K562 (cell line): ENCODE results near the gene GAB2. TPM values are rescaled to one million over a fixed set of nuclear protein-coding genes. Genes with fewer than 3 reads are reported as not detected.

Source experiments
- ATAC-seq: fragments of 200-7000 bp; cut with Tn5 transposase; 3 replicates; pipeline ENCODE4 v1.9.1; 2020; ENCODE audit warnings: moderate library complexity
- BruUV-seq: library from RNA; stranded (reverse); fragments of 400-500 nt; replicated peaks from 2 replicates; lab custom pipeline; 2021; lab: Mats Ljungman, UMichigan
- CTCF ChIA-PET: fragments of 300-600 bp; formaldehyde crosslinking; extraction: SDS; loops from one replicate; lab custom pipeline; 2021; ENCODE audit warnings: low intra/inter-chr PET ratio; lab: Yijun Ruan, JAX
- POLR2A ChIA-PET: fragments of 300-600, 350-650 bp; sonication (Branson Sonifier 250); formaldehyde crosslinking; extraction: SDS; loops from one replicate; lab custom pipeline; 2021; ENCODE audit warnings: antibody characterized with exemption, inconsistent platforms; lab: Yijun Ruan, JAX
- DNase-seq, 4 experiments: peaks; one replicate each; pipeline versions ENCODE4 v3.0.0 to v3.0.0-alpha.2; 2011 to 2018; ENCODE audit warnings: low spot score in 3 of 4, mixed read lengths in 3 of 4; ENCODE audit errors: extremely low read depth in 1 of 4
- FAIRE-seq: peaks from 2 replicates; lab custom pipeline; 2011; peaks lifted over from hg19 to GRCh38; lab: Jason Lieb, UNC
- H2AFZ ChIP-seq: 2 replicates; pipeline ENCODE4 v1.6.0; 2011; ENCODE audit warnings: low read depth, low read length, control low read depth, inconsistent platforms
- H3K27ac ChIP-seq: fragments of 200-600 bp; 3 replicates; pipeline ENCODE4 v1.8.0; 2011; ENCODE audit warnings: low read depth, mild to moderate bottlenecking, control low read depth, inconsistent platforms, low read length, moderate library complexity, mixed read lengths; ENCODE audit errors: extremely low read depth
- H3K27me3 ChIP-seq, 2 experiments: fragments of 300-600 bp in 1 of 2; 2 replicates in 1 of 2; 3 replicates in 1 of 2; pipeline versions ENCODE4 v1.6.0 to v1.8.0; 2011; ENCODE audit warnings: inconsistent platforms in 2 of 2, low read length in 2 of 2, mild to moderate bottlenecking in 1 of 2, mixed read lengths in 1 of 2, moderate library complexity in 1 of 2; ENCODE audit not compliant: control insufficient read depth in 2 of 2, insufficient read depth in 2 of 2
- H3K36me3 ChIP-seq: fragments of 300-600 bp; 3 replicates; pipeline ENCODE4 v1.8.0; 2011; ENCODE audit warnings: mild to moderate bottlenecking, low read length, inconsistent platforms; ENCODE audit not compliant: control insufficient read depth, insufficient read depth
- H3K4me1 ChIP-seq, 2 experiments: fragments of 200-600 bp in 1 of 2; replicated peaks in 1 of 2; 2 replicates in 1 of 2; 3 replicates in 1 of 2; pipeline versions ENCODE4 v1.5.1 to v1.8.0; 2011; ENCODE audit warnings: inconsistent platforms in 2 of 2, low read length in 2 of 2, mild to moderate bottlenecking in 1 of 2, mixed read lengths in 1 of 2, moderate library complexity in 1 of 2; ENCODE audit not compliant: control insufficient read depth in 2 of 2, insufficient read depth in 2 of 2
- H3K4me2 ChIP-seq: 2 replicates; pipeline ENCODE4 v1.6.1; 2011; ENCODE audit warnings: low read length, control low read depth, inconsistent platforms, mixed read lengths; ENCODE audit not compliant: insufficient read depth
- H3K4me3 ChIP-seq: fragments of 200-600 bp; sonication (generic), shearing (Covaris generic); 2 replicates; pipeline ENCODE4 v1.5.1; 2016; ENCODE audit warnings: control low read depth, inconsistent platforms
- H3K79me2 ChIP-seq: fragments of 200-600 bp; 3 replicates; pipeline ENCODE4 v1.8.0; 2011; ENCODE audit warnings: low read length, inconsistent platforms; ENCODE audit not compliant: control insufficient read depth, insufficient read depth
- H3K9ac ChIP-seq, 2 experiments: 2 replicates each; pipeline versions ENCODE4 v1.6.0 to v1.6.1; 2011; ENCODE audit warnings: low read depth in 2 of 2, low read length in 2 of 2, control low read depth in 1 of 2, inconsistent platforms in 1 of 2, mild to moderate bottlenecking in 1 of 2, mixed read lengths in 1 of 2; ENCODE audit not compliant: insufficient read depth in 1 of 2
- H3K9me1 ChIP-seq: one replicate; pipeline ENCODE4 v1.6.0; 2011; ENCODE audit warnings: inconsistent platforms, mild to moderate bottlenecking, low read length, moderate library complexity; ENCODE audit not compliant: control insufficient read depth, insufficient read depth
- H3K9me3 ChIP-seq: replicated peaks from 2 replicates; pipeline ENCODE4 v1.5.1; 2011; ENCODE audit warnings: low read depth, low read length, inconsistent platforms; ENCODE audit not compliant: control insufficient read depth, insufficient read depth
- H4K20me1 ChIP-seq: replicated peaks from 2 replicates; pipeline ENCODE4 v1.6.1; 2011; ENCODE audit warnings: low read length, inconsistent platforms, mixed read lengths; ENCODE audit not compliant: control insufficient read depth, insufficient read depth
- ARID3A ChIP-seq: IDR thresholded peaks from 2 replicates; pipeline ENCODE4 v1.6.1; 2012; ENCODE audit warnings: low read depth, low read length, improper control_type of control experiment, borderline replicate concordance
- FOXK1 ChIP-seq: sonication (generic); formaldehyde crosslinking; IDR thresholded peaks from 2 replicates; pipeline ENCODE4 v1.8.0; 2022; ENCODE audit warnings: missing genetic modification reagents, mild to moderate bottlenecking, borderline replicate concordance
- JUN ChIP-seq, 2 experiments: sonication (generic) in 1 of 2; formaldehyde crosslinking in 1 of 2; IDR thresholded peaks; 2 replicates each; pipeline versions ENCODE4 v1.6.1 to v1.8.0; 2012 to 2022; ENCODE audit warnings: borderline replicate concordance in 2 of 2, mild to moderate bottlenecking in 2 of 2, improper control_type of control experiment in 1 of 2, low read depth in 1 of 2, low read length in 1 of 2, missing genetic modification reagents in 1 of 2
- MEIS2 ChIP-seq: fragments of 450-650 bp; IDR thresholded peaks from 2 replicates; pipeline ENCODE4 v1.6.1; 2014; ENCODE audit warnings: mild to moderate bottlenecking; ENCODE audit not compliant: partially characterized antibody
- POLR2AphosphoS2 ChIP-seq: IDR thresholded peaks from 2 replicates; pipeline ENCODE4 v1.6.1; 2012; ENCODE audit warnings: low read length, improper control_type of control experiment
- RAD21 ChIP-seq, 2 experiments: fragments of 250-450 bp in 1 of 2; fragments of 450-650 bp in 1 of 2; sonication (Bioruptor Pico) in 1 of 2; formaldehyde crosslinking in 1 of 2; IDR thresholded peaks in 1 of 2; conservative IDR thresholded peaks in 1 of 2; 2 replicates each; pipeline versions ENCODE4 v1.4.0 to v1.8.0; 2020 to 2022; ENCODE audit warnings: mild to moderate bottlenecking in 2 of 2, moderate library complexity in 1 of 2
- RCOR1 ChIP-seq, 2 experiments: IDR thresholded peaks; 2 replicates each; pipeline ENCODE4 v1.6.1; 2012; ENCODE audit warnings: low read depth in 2 of 2, low read length in 2 of 2, borderline replicate concordance in 1 of 2, improper control_type of control experiment in 1 of 2
- TBP ChIP-seq: optimal IDR thresholded peaks from 2 replicates; pipeline ENCODE3; 2011; ENCODE audit warnings: low read depth, low read length, improper control_type of control experiment
- TEAD4 ChIP-seq, 2 experiments: sonication (generic) in 1 of 2; formaldehyde crosslinking in 1 of 2; IDR thresholded peaks; 2 replicates each; pipeline versions ENCODE4 v1.6.1 to v1.8.0; 2012 to 2022; ENCODE audit warnings: borderline replicate concordance in 1 of 2, inconsistent platforms in 1 of 2, low read length in 1 of 2, mild to moderate bottlenecking in 1 of 2, missing genetic modification reagents in 1 of 2
- U2AF2 ChIP-seq: fragments of 200-400 bp; formaldehyde crosslinking; optimal IDR thresholded peaks from 2 replicates; pipeline ENCODE3; 2017; ENCODE audit warnings: low read depth, mild to moderate bottlenecking, low read length
- VEZF1 ChIP-seq: fragments of 200-800 bp; sonication (Bioruptor generic); IDR thresholded peaks from 2 replicates; pipeline ENCODE4 v1.6.1; 2017; ENCODE audit warnings: missing genetic modification characterization, missing compliant biosample characterization
- ZC3H4 ChIP-seq: sonication (generic); formaldehyde crosslinking; IDR thresholded peaks from 2 replicates; pipeline ENCODE4 v1.9.0; 2021; ENCODE audit warnings: missing genetic modification reagents, borderline replicate concordance
- ZHX1 ChIP-seq: fragments of 150-350 bp; conservative IDR thresholded peaks from 2 replicates; pipeline ENCODE4 v1.6.1; 2014; ENCODE audit warnings: low read length
- WGBS: fragments of 100-300 bp; shearing (Covaris generic); methylation state at CpG from one replicate; pipeline ENCODE4 v1.1.6; 2016; ENCODE audit warnings: low coverage, mixed read lengths; ENCODE audit not compliant: insufficient coverage; ENCODE audit errors: missing lambda C conversion rate; 5-methylcytosine and 5-hydroxymethylcytosine counted together
- in situ Hi-C: fragments of 300-500 bp; cut with MboI; formaldehyde crosslinking; loops from 4 replicates; pipeline ENCODE4 v1.15.0; 2018; ENCODE audit warnings: inconsistent platforms, mixed read lengths
- intact Hi-C: fragments of 100-400 bp; cut with micrococcal nuclease; formaldehyde crosslinking; loops from 2 replicates; pipeline ENCODE4 v1.14.2; 2022
- polyA plus RNA-seq, 8 experiments: library from polyadenylated mRNA; depleted of rRNA in 4 of 8; stranded (reverse) in 5 of 8; unstranded in 3 of 8; fragments of >200 nt; fragmentation: Nextera tagmentation in 2 of 8; fragmentation: Illumina TruSeq in 1 of 8; extraction: Ambion mirVana in 2 of 8; extraction: Trizol in 1 of 8; gene quantifications; 2 replicates each; pipeline versions ENCODE4 v1.2.1 to v1.2.3, GENCODE V29; 2011 to 2014; ENCODE audit warnings: inconsistent platforms in 1 of 8, missing spikeins in 1 of 8
- total RNA-seq, 7 experiments: library from RNA; depleted of rRNA in 6 of 7; stranded (reverse); fragments of >200 nt in 6 of 7; fragmentation: Illumina TruSeq in 2 of 7; extraction: Trizol in 2 of 7; gene quantifications; 2 replicates each; pipeline versions ENCODE4 v1.2.1 to v1.2.3, GENCODE V29; 2011 to 2021; ENCODE audit warnings: low replicate concordance in 1 of 7

Gene GAB2
- total and polyA plus RNA-seq, 9 of the 15 experiments (the other 6 are each of a cell fraction or from before 2014, with no cell fraction given) = 2.3 to 35.2 (median 16.1) TPM

GRCh38 chr11:78420255-78420764, 2.7 kb upstream of the GAB2 start:
- H3K27ac ChIP-seq = no peak overlapping the region
- H4K20me1 ChIP-seq = no peaks in the 10 kb centered on the region
- no TSS peak for BruUV-seq
- in situ Hi-C loops (no loop called here), intact Hi-C loops (loop anchor here (1.0 kb wide), 1 partner anchor 192 kb away; no protein-coding TSS in a partner anchor)
- WGBS = 13% methylated on average over 9 of the region's 9 CpGs
- peaks cover 13 to 37% of the 10 kb centered on the region in 2 experiments for H3K4me1 ChIP-seq
- H3K27me3 ChIP-seq = no peaks in the 10 kb centered on the region
- H3K4me2 ChIP-seq = no peak overlapping the region
- FAIRE-seq (no peak), ATAC-seq (no peak), DNase-seq (peak in 3 of 4 experiments; percentile 39 to 76 (median 63))
- no peak overlapping the region for H3K9ac ChIP-seq
- H3K9me3 ChIP-seq = no peaks in the 10 kb centered on the region
- no peak overlapping the region for H3K4me3 ChIP-seq
- CTCF ChIA-PET = no interaction called here
- peaks cover 22% of the 10 kb centered on the region for H3K79me2 ChIP-seq
- H3K9me1 ChIP-seq = no peaks in the 10 kb centered on the region
- POLR2A ChIA-PET = interaction anchor here (0.5 kb wide), 1 partner anchor 136 kb away, joined by 5 read pairs; no protein-coding TSS in a partner anchor
- H3K36me3 ChIP-seq = no peaks in the 10 kb centered on the region; the same call in 2 of the 3 replicates
- H2AFZ ChIP-seq = peak overlapping the region; percentile 64
- TF ChIP-seq TEAD4 (IDR thresholded peaks at IDR 0.05; ENCODE audit: low read length) (no peak), TEAD4 (CRISPR knock-in tag; IDR thresholded peaks at IDR 0.05; ENCODE audit: borderline replicate concordance) (no peak), ZC3H4 (CRISPR knock-in tag) (no peak), POLR2AphosphoS2 (no peak), MEIS2 (peak; percentile 41), FOXK1 (CRISPR knock-in tag) (no peak), RAD21 (CRISPR knock-in tag; conservative IDR thresholded peaks at IDR 0.05 in 1 of 2, IDR thresholded peaks at IDR 0.05 in 1 of 2) (peak; percentile 23 to 67; a peak in 3 of 4 replicates), U2AF2 (no peak), ZHX1 (0 out of 2 replicates have a peak, but pooled peaks have one; percentile 37), JUN (IDR thresholded peaks at IDR 0.05; ENCODE audit: borderline replicate concordance, low read depth, low read length) (no peak), JUN (CRISPR knock-in tag; IDR thresholded peaks at IDR 0.05; ENCODE audit: borderline replicate concordance) (no peak), VEZF1 (CRISPR knock-in tag) (peak; percentile 57; the same call in 1 of the 2 replicates), TBP (no peak), RCOR1 (IDR thresholded peaks at IDR 0.05; ENCODE audit: borderline replicate concordance in 1 of 2, low read depth in 2 of 2, low read length in 2 of 2) (peak in 1 of 2 experiments; percentile 9; a peak in 1 of 4 replicates), ARID3A (no peak)
